Stimulated activated naive CD4-positive, alpha-beta T cell treated with Interleukin-2 at 50 U/mL for 16 hours (primary cell): ENCODE results near the gene SCRT2.
"Not testable (repeated sequence)": the region's sequence is repeated elsewhere in the genome, so short reads cannot be mapped to it uniquely, and the experiment has no call there.

ENCODE experiments used
- DNase-seq: peaks from one replicate; lab custom pipeline; 2025; lab: John Stamatoyannopoulos, UW

The SCRT2 gene

GRCh38 chr20:675453-676314, at the start of gene SCRT2:
TSS of gene SCRT2 (minus strand) at chr20:675802. CDS start at chr20:675601, 201 bp downstream.
- DNase-seq: peak; percentile 30

DNA sequence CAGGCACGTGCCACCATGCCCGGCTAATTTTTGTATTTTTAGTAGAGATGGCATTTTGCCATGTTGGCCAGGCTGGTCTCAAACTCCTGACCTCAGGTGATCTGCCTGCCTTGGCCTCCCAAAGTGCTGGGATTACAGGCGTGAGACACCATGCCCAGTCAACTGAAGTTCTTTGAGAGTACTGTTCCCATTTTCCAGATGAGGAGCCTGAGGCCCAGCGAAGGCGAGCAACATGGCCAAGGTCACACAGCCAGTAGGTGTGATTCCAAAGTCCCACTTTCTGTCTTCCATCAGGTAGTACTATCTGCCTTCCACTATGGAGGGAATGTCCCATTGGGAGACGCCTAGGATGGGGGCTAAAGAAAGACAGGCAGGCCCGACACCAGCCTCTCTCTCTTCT, 49.2 kb upstream of the SCRT2 start:
- DNase-seq: not testable (repeated sequence)

DNA sequence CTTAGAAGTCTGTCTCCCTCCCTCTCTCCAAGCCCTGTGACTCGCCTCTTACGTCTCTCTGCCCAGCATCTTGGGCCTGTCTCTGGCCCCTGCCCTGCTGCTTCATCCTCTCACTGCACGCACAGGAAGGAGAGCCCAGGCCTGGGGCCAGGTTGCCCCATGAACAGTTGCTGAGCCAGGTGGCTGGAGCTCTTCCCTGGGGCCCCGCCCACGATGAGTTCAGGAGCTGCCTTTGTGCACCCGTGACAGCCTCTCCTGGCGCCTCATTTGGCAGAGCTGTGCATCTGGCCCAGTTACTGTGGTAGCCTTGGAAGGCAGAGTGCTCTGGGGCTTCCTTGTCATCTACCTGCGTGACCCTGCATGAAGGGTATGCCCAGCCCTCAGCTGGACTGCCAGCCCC, 48.2 kb upstream of the SCRT2 start:
- DNase-seq: no peak

DNA sequence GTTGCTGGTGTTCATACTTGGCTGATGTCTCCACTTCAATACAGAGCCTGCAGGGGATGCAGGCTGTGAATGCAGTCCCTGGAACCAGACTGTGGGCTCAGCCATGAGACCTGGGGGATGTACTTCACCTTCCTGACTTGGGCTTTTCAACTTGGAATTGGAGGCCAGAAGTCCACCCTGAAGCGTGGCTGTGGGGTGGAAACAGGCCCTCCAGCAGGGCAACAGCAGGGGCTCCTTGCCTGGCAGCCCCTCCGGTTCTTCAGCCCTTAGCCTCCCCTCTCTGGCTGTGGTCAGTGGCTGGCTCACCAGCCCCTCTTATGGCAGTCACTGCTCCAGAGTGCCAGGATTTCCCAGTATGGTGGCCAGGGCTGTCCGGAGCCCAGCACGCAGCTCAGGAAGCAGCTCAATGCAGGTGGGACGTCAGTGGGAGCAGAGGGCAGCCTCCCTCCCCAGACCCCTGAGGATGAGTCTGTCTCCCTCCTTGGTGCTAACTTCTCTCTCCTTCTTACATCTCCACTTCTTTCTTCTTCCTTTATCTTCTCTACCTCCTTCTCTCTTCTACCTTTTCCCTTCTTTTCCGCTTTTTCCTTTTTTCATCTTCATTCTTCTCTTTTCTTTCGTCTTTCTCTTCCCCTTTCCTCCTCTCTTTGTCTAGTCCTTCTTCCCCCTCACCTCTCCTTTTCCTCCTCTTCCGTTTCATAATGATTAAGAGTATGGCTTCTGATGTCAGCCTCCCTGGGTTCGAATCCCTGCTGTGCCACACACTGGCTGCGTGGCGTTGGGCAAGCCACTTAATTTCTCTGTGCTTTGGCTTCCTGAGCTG, 47.4 kb upstream of the SCRT2 start:
- no peak for DNase-seq

GRCh38 chr20:721876-722275, 46.3 kb upstream of the SCRT2 start:
- DNase-seq: no peak

DNA sequence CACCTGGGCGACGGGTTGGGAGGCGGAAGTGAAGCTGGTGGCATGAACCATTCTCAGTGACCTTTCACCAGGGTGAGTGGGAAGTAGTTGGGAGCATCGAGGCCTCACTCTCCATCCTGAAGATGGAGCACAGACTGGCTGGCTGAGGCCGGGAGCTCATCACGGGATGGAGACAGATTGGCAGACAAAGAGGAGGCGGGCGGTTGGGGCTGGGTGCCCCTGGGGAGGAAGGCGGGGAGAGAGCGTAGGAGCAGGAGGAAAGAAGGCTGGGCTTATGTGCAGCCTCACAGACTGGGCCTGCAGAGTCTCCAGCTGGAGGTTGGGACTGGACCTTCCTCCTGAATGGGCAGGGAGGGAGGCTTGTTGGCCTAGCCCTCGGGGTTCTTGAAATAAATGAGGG, 44.2 kb upstream of the SCRT2 start:
- DNase-seq: no peak

DNA sequence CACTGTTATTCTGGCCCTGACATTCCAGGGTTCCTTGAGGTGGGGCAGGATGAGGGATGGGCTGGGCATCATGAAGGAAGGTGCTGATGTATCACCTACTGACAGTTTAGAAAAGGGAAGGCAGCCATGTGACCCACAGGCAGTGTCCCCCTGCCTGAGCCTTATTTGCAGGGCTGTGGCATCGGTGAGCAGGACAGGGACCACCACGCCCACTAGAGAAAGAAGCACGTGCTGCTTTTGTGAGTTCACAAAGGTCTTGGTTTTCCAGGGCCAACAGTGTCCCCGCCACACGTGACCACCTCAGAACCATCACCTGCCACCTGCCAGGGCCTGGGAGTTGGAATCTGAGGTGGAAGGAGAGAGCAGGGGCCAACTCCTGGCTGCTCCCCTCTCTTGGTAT, 43.5 kb upstream of the SCRT2 start:
- DNase-seq: no peak

GRCh38 chr20:717832-718231, 42.2 kb upstream of the SCRT2 start:
- DNase-seq: no peak

- no peak for DNase-seq
Measured at GRCh38 chr20:717271-717670, 41.7 kb upstream of the SCRT2 start.

- no peak for DNase-seq
Measured at GRCh38 chr20:714453-714852, 38.9 kb upstream of the SCRT2 start.

GRCh38 chr20:711576-711975, 36.0 kb upstream of the SCRT2 start:
- no peak for DNase-seq

- DNase-seq: no peak
Measured at GRCh38 chr20:710780-711450, 35.3 kb upstream of the SCRT2 start.

GRCh38 chr20:709991-710779, 34.6 kb upstream of the SCRT2 start:
- DNase-seq: no peak

GRCh38 chr20:709423-709822, 33.8 kb upstream of the SCRT2 start:
- no peak for DNase-seq

DNA sequence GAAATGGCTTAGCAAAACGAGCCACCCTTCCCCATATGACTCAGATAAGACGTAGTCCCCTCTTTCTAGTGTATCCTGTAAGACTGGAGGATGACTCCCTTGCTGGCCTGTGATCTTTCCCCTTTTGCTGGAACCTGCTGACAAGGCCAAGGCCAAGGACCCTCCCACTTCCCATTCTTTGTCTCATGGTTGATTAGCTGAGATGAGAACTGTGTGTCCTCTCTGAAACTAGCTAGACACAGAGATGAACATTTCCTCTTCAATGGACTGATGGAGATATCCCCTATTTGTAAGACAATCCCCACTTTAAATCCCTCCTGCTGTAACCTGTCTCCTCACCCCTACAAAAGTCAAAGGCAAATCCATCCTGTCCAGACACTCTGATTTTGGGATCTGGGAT, 33.4 kb upstream of the SCRT2 start:
- no peak for DNase-seq

- DNase-seq: no peak
Measured at GRCh38 chr20:707451-708110, 32.0 kb upstream of the SCRT2 start.

- no peak for DNase-seq
Measured at GRCh38 chr20:706366-706885, 30.8 kb upstream of the SCRT2 start.

- no peak for DNase-seq
Measured at GRCh38 chr20:704726-705125, 29.1 kb upstream of the SCRT2 start.

GRCh38 chr20:703426-703825, 27.8 kb upstream of the SCRT2 start:
- no peak for DNase-seq

GRCh38 chr20:703006-703405, 27.4 kb upstream of the SCRT2 start:
- DNase-seq: no peak
